ENCODE measurements around the gene MGAT3.
"Not testable (repeated sequence)": the region's sequence is repeated elsewhere in the genome, so short reads cannot be mapped to it uniquely, and the experiment has no call there.

MGAT3 gene

GRCh38 chr22:39489094-39490068, 32.6 kb downstream of the MGAT3 start:
- DNase-seq (ENCODE audit: low read depth in 2 of 2, low spot score in 1 of 2), result no peak

GRCh38 chr22:39490135-39490798, 33.5 kb downstream of the MGAT3 start:
- peak; percentile 48 to 53 for DNase-seq (ENCODE audit: low read depth in 2 of 2, low spot score in 1 of 2)

GRCh38 chr22:39490966-39491680, 34.3 kb downstream of the MGAT3 start:
- no peak for DNase-seq (ENCODE audit: low read depth in 2 of 2, low spot score in 1 of 2)

- no peak for DNase-seq (ENCODE audit: low read depth in 2 of 2, low spot score in 1 of 2)
Measured at GRCh38 chr22:39491696-39492095, 34.9 kb downstream of the MGAT3 start.

GRCh38 chr22:39492186-39492585, 35.4 kb downstream of the MGAT3 start:
- DNase-seq (ENCODE audit: low read depth in 2 of 2, low spot score in 1 of 2), result no peak

GRCh38 chr22:39493759-39494158, 36.9 kb downstream of the MGAT3 start:
- no peak for DNase-seq (ENCODE audit: low read depth in 2 of 2, low spot score in 1 of 2)

GRCh38 chr22:39494471-39495120, 37.8 kb downstream of the MGAT3 start:
- DNase-seq (ENCODE audit: low read depth in 2 of 2, low spot score in 1 of 2), result no peak

GRCh38 chr22:39496131-39496838, 39.5 kb downstream of the MGAT3 start:
- peak in 1 of 2 donors; percentile 8 for DNase-seq (ENCODE audit: low read depth in 2 of 2, low spot score in 1 of 2)

GRCh38 chr22:39497429-39497828, 40.6 kb downstream of the MGAT3 start:
- DNase-seq (ENCODE audit: low read depth in 2 of 2, low spot score in 1 of 2), result no peak

GRCh38 chr22:39498368-39498767, 41.6 kb downstream of the MGAT3 start:
- no peak for DNase-seq (ENCODE audit: low read depth in 2 of 2, low spot score in 1 of 2)

GRCh38 chr22:39498802-39499201, 42.0 kb downstream of the MGAT3 start:
- no peak for DNase-seq (ENCODE audit: low read depth in 2 of 2, low spot score in 1 of 2)

GRCh38 chr22:39500101-39500500, 43.3 kb downstream of the MGAT3 start:
- DNase-seq (ENCODE audit: low read depth in 2 of 2, low spot score in 1 of 2), result no peak

- no peak for DNase-seq (ENCODE audit: low read depth in 2 of 2, low spot score in 1 of 2)
Measured at GRCh38 chr22:39501644-39502108, 44.9 kb downstream of the MGAT3 start.

GRCh38 chr22:39502109-39502788, 45.4 kb downstream of the MGAT3 start, which contains the start of gene MIEF1:
Gene MIEF1 (plus strand): TSS chr22:39502290. CDS start chr22:39511295, 9,005 bp downstream.
- DNase-seq (ENCODE audit: low read depth in 2 of 2, low spot score in 1 of 2), result peak; percentile 80 to 88

- no peak for DNase-seq (ENCODE audit: low read depth in 2 of 2, low spot score in 1 of 2)
Measured at GRCh38 chr22:39502789-39503409, 46.1 kb downstream of the MGAT3 start.

- DNase-seq (ENCODE audit: low read depth in 2 of 2, low spot score in 1 of 2), result no peak
Measured at GRCh38 chr22:39503630-39504029, 46.8 kb downstream of the MGAT3 start.

GRCh38 chr22:39504071-39504470, 47.3 kb downstream of the MGAT3 start:
- no peak for DNase-seq (ENCODE audit: low read depth in 2 of 2, low spot score in 1 of 2)

- not testable (repeated sequence) for DNase-seq (ENCODE audit: low read depth in 2 of 2, low spot score in 1 of 2)
Measured at GRCh38 chr22:39507021-39507420, 50.2 kb downstream of the MGAT3 start.

GRCh38 chr22:39508393-39508792, 51.6 kb downstream of the MGAT3 start:
- DNase-seq (ENCODE audit: low read depth in 2 of 2, low spot score in 1 of 2), result no peak
